ENCODE results near the gene LRRC25.

The LRRC25 gene

DNA sequence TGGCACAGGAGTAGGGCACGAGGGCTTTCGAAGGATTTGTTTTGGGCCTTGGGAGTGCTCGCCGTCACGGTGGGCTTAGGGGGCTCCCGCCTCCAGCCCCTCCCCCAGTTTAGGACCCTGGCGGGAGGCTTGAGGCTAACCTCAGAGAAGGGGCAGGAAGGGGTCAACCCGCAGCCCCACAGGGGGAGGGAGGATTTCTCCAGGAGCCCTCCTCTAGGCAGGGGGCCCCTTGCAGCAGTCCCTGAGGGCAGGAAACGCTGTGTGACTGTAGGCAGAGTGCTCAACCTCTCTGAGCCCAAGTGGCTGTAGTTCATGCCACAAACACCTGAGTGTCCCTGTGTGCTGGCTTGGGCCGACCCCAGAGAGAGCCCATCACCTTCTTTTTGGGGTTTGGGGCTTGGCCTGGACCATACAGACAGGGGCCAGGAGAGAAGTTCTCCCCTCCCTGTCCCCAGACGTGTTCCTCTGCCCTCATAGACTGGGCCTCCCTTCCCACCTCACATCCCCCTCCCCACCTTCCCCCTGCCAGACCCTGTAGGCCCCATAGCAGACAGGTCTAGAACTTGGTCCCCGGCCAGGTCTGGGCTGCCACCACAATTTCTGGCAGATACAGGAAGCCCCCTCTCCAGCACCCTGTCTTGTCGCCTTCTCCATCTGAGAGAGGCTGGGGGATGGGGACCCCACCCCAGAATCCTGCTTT lies 32.4 kb upstream of the LRRC25 start:
- Histone ChIP-seq H3K9me3 (ENCODE audit: control insufficient read depth, low read length) (no peaks in the 10 kb centered on the region), H3K79me2 (peaks cover 7% of the 10 kb centered on the region), H3K4me3 (ENCODE audit: low read depth, low read length) (peak overlapping the region; percentile 43), H3K9ac (no peak overlapping the region), H3K4me1 (peaks cover 22% of the 10 kb centered on the region), H3K27ac (no peak overlapping the region), H3K4me2 (ENCODE audit: low read length) (peak overlapping the region; percentile 69), H3K36me3 (ENCODE audit: control insufficient read depth, insufficient read depth, low read length) (no peaks in the 10 kb centered on the region), H3K27me3 (ENCODE audit: control insufficient read depth, insufficient read depth, low read length) (no peaks in the 10 kb centered on the region), H2AFZ (no peak overlapping the region)
- TF ChIP-seq, protein P1, sequence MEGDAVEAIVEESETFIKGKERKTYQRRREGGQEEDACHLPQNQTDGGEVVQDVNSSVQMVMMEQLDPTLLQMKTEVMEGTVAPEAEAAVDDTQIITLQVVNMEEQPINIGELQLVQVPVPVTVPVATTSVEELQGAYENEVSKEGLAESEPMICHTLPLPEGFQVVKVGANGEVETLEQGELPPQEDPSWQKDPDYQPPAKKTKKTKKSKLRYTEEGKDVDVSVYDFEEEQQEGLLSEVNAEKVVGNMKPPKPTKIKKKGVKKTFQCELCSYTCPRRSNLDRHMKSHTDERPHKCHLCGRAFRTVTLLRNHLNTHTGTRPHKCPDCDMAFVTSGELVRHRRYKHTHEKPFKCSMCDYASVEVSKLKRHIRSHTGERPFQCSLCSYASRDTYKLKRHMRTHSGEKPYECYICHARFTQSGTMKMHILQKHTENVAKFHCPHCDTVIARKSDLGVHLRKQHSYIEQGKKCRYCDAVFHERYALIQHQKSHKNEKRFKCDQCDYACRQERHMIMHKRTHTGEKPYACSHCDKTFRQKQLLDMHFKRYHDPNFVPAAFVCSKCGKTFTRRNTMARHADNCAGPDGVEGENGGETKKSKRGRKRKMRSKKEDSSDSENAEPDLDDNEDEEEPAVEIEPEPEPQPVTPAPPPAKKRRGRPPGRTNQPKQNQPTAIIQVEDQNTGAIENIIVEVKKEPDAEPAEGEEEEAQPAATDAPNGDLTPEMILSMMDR (IDR thresholded peaks at IDR 0.05) = no peak

DNA sequence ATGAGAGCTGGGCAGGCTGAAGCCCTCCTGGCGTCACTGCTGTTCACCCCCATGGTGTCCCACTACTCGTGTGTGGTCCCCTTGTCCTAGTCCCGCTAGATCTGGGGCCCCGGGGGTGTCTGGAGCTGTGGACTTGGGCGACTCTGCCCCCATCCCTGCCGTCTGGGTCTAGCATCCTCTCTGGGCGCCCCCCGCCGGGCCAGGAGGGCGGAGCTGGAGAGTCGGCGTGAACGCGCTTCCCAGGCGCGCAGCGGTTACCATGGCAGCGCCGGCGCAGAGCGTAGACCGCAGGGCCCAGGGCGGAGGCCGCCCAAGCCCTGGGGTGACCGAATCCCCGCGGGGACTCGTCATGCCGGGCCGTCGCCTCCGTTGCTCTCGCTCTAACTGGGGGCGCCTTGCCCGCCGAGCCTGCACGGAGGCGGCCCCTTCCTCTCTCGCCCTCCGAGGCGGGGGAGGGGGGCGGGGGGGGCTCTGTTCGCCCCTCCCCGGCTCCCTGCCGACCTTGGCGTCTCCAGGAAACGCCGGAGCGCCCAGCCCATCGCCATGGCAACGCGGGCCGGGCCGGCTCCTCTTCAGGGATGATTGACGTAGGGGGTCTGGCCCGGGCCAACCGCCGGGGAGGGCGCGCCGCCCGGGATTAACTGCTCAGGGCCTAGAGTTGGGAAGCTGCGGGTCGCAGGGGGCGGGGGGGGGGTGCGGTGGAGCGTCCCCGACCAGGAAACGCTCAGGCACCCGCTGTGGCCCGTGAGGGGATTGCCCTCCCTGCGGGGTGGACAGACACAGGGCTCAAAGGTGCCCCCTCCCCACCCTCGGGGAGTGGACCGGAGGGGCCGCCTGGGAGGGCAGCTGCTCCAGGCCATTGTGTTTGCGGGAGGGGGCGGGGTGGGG lies 31.6 kb upstream of the LRRC25 start:
- Histone ChIP-seq H3K27me3 (ENCODE audit: control insufficient read depth, insufficient read depth, low read length) (no peaks in the 10 kb centered on the region), H3K36me3 (ENCODE audit: control insufficient read depth, insufficient read depth, low read length) (no peaks in the 10 kb centered on the region), H3K79me2 (peaks cover 7% of the 10 kb centered on the region), H3K9me3 (ENCODE audit: control insufficient read depth, low read length) (no peaks in the 10 kb centered on the region), H2AFZ (peak overlapping the region; percentile 71), H3K27ac (peak overlapping the region; percentile 71), H3K4me2 (ENCODE audit: low read length) (peak overlapping the region; percentile 69), H3K4me1 (peaks cover 22% of the 10 kb centered on the region), H3K9ac (no peak overlapping the region), H3K4me3 (ENCODE audit: low read depth, low read length) (peak overlapping the region; percentile 43)
- TF ChIP-seq, protein P1 (IDR thresholded peaks at IDR 0.05) = no peak

DNA sequence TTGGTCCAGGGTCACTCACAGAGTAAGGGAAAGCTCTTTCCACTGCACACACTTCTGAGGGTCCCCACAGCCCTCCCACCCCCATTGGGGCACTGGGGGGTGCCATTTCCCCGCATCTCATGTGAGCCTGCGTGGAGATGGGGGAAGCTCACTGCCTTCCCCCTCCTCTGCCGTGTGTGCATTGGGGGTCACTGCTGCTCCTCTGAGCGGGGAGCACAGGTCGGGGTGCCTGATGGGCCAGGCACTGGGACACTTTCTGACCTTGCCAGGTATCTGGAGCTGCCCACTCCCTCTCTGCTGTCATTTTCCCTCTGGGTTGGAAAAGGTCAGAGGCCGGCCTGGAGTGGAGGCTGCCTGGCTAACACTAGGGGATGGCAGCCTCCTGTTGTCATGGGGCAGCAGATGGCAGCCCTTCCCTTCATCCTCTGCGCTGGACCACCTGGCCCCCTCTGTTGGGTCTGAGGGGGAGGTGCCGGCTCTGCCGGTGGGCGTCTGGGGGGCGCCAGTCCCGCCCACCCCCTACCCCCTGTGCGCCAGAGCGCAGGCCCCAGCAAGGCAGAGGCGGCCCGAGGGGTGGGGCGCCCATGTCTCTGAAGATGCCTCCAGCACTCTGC lies 30.9 kb upstream of the LRRC25 start:
- TF ChIP-seq, protein P1 (IDR thresholded peaks at IDR 0.05) = no peak

DNA sequence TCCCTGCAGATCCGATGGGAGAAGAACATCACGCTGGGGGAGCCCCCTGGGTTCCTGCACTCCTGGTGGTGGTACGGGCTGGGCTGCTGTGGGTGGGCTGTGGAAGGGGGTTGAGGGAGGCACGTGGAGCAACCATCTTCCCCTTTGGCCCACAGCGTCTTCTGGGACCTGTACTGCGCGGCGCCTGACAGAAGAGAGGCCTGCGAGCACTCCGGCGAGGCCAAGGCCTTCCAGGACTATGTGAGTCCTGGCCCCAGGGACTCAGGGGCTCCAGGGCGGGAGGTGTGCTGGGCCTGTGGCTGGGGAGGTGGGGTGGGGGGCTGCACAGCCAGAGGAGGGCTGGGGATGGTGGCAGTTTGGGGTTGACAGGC lies 30.3 kb upstream of the LRRC25 start:
- H3K9me3 ChIP-seq (ENCODE audit: control insufficient read depth, low read length) = no peaks in the 10 kb centered on the region
- TF ChIP-seq, protein P1 (IDR thresholded peaks at IDR 0.05) = no peak
- no peak overlapping the region for H3K9ac ChIP-seq
- H3K79me2 ChIP-seq = peaks cover 7% of the 10 kb centered on the region
- no peak overlapping the region for H2AFZ ChIP-seq
- no peak overlapping the region for H3K4me3 ChIP-seq (ENCODE audit: low read depth, low read length)
- peaks cover 24% of the 10 kb centered on the region for H3K4me1 ChIP-seq
- no peaks in the 10 kb centered on the region for H3K36me3 ChIP-seq (ENCODE audit: control insufficient read depth, insufficient read depth, low read length)
- no peak overlapping the region for H3K27ac ChIP-seq
- no peak overlapping the region for H3K4me2 ChIP-seq (ENCODE audit: low read length)
- H3K27me3 ChIP-seq (ENCODE audit: control insufficient read depth, insufficient read depth, low read length) = no peaks in the 10 kb centered on the region

More for the DNA sequence above, 30.9 kb upstream of the LRRC25 start:
- Histone ChIP-seq H3K4me3 (ENCODE audit: low read depth, low read length) (peak overlapping the region; percentile 43), H3K79me2 (peaks cover 7% of the 10 kb centered on the region), H2AFZ (no peak overlapping the region), H3K9me3 (ENCODE audit: control insufficient read depth, low read length) (no peaks in the 10 kb centered on the region), H3K27me3 (ENCODE audit: control insufficient read depth, insufficient read depth, low read length) (no peaks in the 10 kb centered on the region), H3K4me1 (peaks cover 24% of the 10 kb centered on the region), H3K4me2 (ENCODE audit: low read length) (peak overlapping the region; percentile 69), H3K9ac (no peak overlapping the region), H3K27ac (no peak overlapping the region), H3K36me3 (ENCODE audit: control insufficient read depth, insufficient read depth, low read length) (no peaks in the 10 kb centered on the region)
